Omental fat pad (tissue), 4 donors: Measurements from ENCODE around the gene PROZ. TPM values are rescaled to one million over a fixed set of nuclear protein-coding genes. Genes with fewer than 3 reads are reported as not detected.

ENCODE experiments used
- ATAC-seq: fragments of 150-250 bp; one replicate; pipeline ENCODE4 v1.9.1; 2016; ENCODE audit warnings: mild to moderate bottlenecking, moderate library complexity; ENCODE audit not compliant: low FRiP score
- DNase-seq: peaks from one replicate; pipeline ENCODE4 v3.0.0-alpha.2; 2019; ENCODE audit warnings: low spot score
- CTCF ChIP-seq, 3 donors: fragments of 450-650 bp; IDR thresholded peaks; one replicate each; pipeline ENCODE4 v1.5.1; 2016 to 2017; ENCODE audit warnings: antibody characterized with exemption in 3 of 3, mild to moderate bottlenecking in 3 of 3, moderate library complexity in 2 of 3
- total RNA-seq, 4 donors: library from RNA; depleted of rRNA; stranded (reverse); fragments of >200 nt; gene quantifications; one replicate each; pipeline ENCODE4 v1.1.0, GENCODE V29; 2016

Gene PROZ
- total RNA-seq, 4 donors from 2014 or later, result not detected

GRCh38 chr13:113182046-113182445, 23.6 kb downstream of the PROZ start:
- ATAC-seq, result no peak
- no peak for DNase-seq
- no peak for TF ChIP-seq CTCF (IDR thresholded peaks at IDR 0.05)

GRCh38 chr13:113183450-113184129, 25.1 kb downstream of the PROZ start:
- TF ChIP-seq CTCF (IDR thresholded peaks at IDR 0.05), result no peak
- DNase-seq (no peak), ATAC-seq (no peak)

GRCh38 chr13:113184568-113185440, 26.4 kb downstream of the PROZ start:
- TF ChIP-seq CTCF (IDR thresholded peaks at IDR 0.05), result no peak
- ATAC-seq (no peak), DNase-seq (no peak)

GRCh38 chr13:113186061-113186900, 27.8 kb downstream of the PROZ start:
- DNase-seq (no peak), ATAC-seq (no peak)
- TF ChIP-seq CTCF (IDR thresholded peaks at IDR 0.05), result no peak

GRCh38 chr13:113187263-113187669, 28.8 kb downstream of the PROZ start:
- DNase-seq (peak; percentile 50), ATAC-seq (peak; percentile 93)
- no peak for TF ChIP-seq CTCF (IDR thresholded peaks at IDR 0.05)

GRCh38 chr13:113187883-113188665, 29.6 kb downstream of the PROZ start:
- no peak for DNase-seq
- ATAC-seq, result no peak
- TF ChIP-seq CTCF (IDR thresholded peaks at IDR 0.05), result no peak
